ENCODE results near the gene BTBD16.

The BTBD16 gene

DNA sequence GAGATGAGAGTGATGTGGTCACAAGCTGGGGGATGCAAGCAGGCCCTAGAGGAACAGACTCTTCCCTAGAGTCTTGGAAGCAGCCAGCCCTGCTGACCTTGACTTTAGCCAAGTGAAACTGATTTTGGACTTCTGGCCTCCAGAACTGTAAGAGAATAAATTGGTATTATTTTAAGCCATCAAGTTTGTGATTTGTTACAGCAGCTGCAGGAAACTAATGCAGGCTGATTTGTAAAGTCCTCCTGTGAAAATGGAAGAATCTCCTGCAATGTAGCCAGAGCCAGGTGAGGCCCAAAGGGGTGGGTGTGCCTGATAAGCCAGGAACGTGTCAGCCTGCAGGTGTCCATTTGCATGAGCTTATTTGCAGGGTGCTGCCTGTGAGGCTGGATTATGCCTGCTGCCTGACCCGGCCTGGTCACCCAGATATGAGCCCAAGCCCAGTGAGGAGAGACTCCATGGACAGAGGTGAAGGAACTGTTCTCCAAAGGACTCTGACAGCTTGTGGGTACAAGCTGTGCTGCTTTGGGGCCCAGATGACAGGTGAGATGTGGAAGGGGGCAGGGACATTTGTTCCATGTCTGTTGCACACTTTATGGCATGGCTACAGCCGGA, 78.8 kb downstream of the BTBD16 start:
- H3K27ac Mint-ChIP-seq = no peak overlapping the region
- intact Hi-C loops (cut with micrococcal nuclease) = no loop called here
- H3K4me3 Mint-ChIP-seq = no peak overlapping the region
- H3K36me3 Mint-ChIP-seq (ENCODE audit: low read depth) = no peaks in the 10 kb centered on the region
- peaks cover 11% of the 10 kb centered on the region for H3K27me3 Mint-ChIP-seq
- H3K9me3 Mint-ChIP-seq = no peaks in the 10 kb centered on the region
- H3K4me1 Mint-ChIP-seq (ENCODE audit: low read depth) = no peaks in the 10 kb centered on the region

DNA sequence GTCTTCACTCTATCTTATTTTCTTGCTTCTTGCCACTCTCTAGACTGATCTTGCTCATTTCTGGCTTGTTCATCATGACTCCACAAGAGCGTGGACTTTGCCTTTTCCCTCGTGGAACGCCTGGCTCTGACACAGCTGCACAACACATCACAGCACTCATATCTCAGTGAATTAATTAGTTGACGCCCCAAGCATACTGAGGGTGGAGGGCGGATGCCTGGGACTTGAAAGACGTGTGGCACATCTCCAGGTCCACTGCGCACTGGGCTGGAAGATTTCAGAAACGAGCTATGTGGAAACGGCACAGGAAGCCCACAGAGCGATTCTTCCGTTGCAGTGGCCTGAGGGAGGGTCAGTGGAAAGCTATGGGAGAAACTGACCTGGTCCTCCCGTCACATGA, 79.8 kb downstream of the BTBD16 start:
- intact Hi-C loops (cut with micrococcal nuclease) = no loop called here
- peaks cover 11% of the 10 kb centered on the region for H3K27me3 Mint-ChIP-seq
- no peak overlapping the region for H3K4me3 Mint-ChIP-seq
- no peaks in the 10 kb centered on the region for H3K36me3 Mint-ChIP-seq (ENCODE audit: low read depth)
- no peak overlapping the region for H3K27ac Mint-ChIP-seq
- no peaks in the 10 kb centered on the region for H3K9me3 Mint-ChIP-seq
- H3K4me1 Mint-ChIP-seq (ENCODE audit: low read depth) = no peaks in the 10 kb centered on the region

DNA sequence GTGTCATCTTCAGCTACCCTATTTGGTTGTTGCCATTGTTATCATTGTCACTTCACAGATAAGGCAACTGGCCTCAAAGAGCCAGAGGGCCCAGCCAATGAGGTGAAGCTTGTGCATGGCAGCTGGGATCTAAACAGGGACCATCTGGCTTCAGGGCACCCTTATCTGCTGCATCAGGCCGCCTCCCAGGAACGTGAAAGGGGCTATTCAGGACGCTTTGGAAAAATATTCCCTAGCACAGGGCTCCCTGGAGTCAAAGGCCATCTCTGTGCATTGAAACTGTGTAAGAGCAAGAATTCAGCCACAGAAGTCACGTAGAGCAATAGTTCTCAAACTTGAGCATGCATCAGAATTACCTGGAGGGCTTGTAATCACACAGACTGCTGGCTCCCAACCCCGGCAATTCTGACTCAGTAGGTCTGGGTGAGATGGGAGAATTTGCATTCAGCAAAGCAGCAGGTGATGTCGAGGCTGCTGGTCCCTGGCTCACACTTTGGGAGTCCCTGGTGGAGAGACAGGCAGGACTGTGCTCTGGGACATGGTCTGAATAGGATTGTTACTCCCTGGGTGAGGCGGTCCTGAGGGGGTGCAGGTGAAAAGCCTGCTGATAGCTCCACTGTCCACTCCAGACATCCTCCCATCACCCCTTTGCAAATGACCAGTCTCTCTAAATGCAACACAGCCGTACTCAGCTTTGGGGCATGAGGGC, 81.9 kb downstream of the BTBD16 start:
- H3K36me3 Mint-ChIP-seq (ENCODE audit: low read depth) = no peaks in the 10 kb centered on the region
- peaks cover 2% of the 10 kb centered on the region for H3K9me3 Mint-ChIP-seq
- H3K4me1 Mint-ChIP-seq (ENCODE audit: low read depth) = no peaks in the 10 kb centered on the region
- peaks cover 11% of the 10 kb centered on the region for H3K27me3 Mint-ChIP-seq
- H3K27ac Mint-ChIP-seq = no peak overlapping the region
- intact Hi-C loops (cut with micrococcal nuclease) = no loop called here
- H3K4me3 Mint-ChIP-seq = no peak overlapping the region

DNA sequence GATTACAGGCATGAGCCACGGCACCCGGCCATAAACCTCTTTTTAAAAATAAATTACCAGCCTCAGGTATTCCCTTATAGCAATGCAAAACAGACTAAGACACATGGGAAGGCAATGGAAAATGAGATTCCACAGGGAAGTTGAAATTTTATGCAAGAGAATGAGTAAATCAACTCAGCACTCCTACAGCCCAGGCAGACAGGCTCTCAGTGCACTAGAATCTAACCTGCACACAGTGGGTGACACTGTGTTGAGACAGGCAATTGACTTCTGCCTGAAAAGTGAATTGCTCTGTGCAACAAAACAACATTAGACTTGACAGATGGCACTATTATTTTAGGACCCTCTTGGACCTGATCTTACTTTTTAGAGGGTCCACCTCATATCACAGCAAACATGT, 83.3 kb downstream of the BTBD16 start:
- intact Hi-C loops (cut with micrococcal nuclease) = no loop called here
- Mint-ChIP-seq H3K9me3 (peaks cover 11% of the 10 kb centered on the region), H3K4me1 (ENCODE audit: low read depth) (no peaks in the 10 kb centered on the region), H3K27me3 (peaks cover 17% of the 10 kb centered on the region), H3K4me3 (no peak overlapping the region), H3K27ac (no peak overlapping the region), H3K36me3 (ENCODE audit: low read depth) (no peaks in the 10 kb centered on the region)

DNA sequence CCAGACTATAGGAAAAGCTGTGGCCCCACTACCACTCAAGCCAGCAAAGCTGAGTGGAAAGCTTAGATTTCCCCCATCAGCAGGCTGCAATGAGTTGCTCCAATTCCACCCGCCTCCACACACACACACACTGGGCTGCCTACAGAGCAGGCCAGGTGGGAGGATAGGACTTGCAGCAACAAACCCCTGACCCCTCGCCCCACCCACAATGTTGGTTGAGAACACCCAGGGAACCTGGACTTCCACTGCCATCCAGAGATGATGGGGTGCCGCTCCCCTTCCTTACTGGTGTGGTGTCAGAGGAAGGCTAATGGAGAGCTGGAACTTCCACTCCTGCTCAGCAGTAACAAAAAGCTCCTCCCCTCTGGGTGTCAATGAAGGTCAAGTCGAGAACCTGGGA, 86.6 kb downstream of the BTBD16 start:
- no peak overlapping the region for H3K4me3 Mint-ChIP-seq
- H3K4me1 Mint-ChIP-seq (ENCODE audit: low read depth) = no peaks in the 10 kb centered on the region
- H3K9me3 Mint-ChIP-seq = peaks cover 11% of the 10 kb centered on the region
- no peaks in the 10 kb centered on the region for H3K36me3 Mint-ChIP-seq (ENCODE audit: low read depth)
- peaks cover 19% of the 10 kb centered on the region for H3K27me3 Mint-ChIP-seq
- H3K27ac Mint-ChIP-seq = no peak overlapping the region
- intact Hi-C loops (cut with micrococcal nuclease) = no loop called here

DNA sequence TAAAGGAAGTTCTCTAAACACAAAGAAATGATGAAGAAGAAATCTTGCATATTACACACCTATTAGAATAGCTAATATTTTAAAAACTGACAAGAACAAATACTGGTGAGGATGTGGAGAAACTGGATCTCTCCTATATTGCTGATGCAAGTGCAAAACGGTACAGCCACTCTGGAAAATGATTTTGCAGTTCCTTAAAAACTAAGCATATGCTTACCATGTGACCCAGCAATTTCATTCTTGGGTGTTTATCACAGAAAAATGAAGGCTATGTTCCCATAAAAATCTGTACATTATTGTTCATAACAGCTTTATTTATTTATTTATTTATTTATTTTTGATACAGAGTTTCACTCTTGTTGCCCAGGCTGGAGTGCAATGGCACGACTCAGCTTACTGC, 88.5 kb downstream of the BTBD16 start:
- Mint-ChIP-seq H3K27me3 (peaks cover 21% of the 10 kb centered on the region), H3K36me3 (ENCODE audit: low read depth) (no peaks in the 10 kb centered on the region), H3K9me3 (peaks cover 11% of the 10 kb centered on the region), H3K4me1 (ENCODE audit: low read depth) (no peaks in the 10 kb centered on the region), H3K27ac (no peak overlapping the region), H3K4me3 (no peak overlapping the region)
- intact Hi-C loops (cut with micrococcal nuclease) = no loop called here

DNA sequence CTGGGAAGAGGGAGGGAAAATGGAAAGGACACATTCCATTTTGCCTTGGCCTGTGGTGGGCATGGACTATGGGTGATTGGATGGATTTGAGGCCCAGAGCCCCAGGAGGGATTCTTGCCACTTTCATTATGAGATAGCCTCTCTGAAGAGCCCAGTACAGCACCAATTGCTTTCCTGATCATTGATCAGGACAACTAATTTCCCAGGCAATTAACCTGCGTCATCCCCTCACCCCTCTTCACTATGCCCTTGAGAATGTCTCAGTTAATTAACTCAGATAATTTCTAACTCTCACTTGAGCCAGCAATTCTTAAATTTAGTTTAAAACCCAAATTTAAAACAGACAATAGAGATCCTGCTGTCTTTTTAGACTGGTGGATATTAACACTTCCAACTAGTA, 90.0 kb downstream of the BTBD16 start:
- no peaks in the 10 kb centered on the region for H3K4me1 Mint-ChIP-seq (ENCODE audit: low read depth)
- no peak overlapping the region for H3K4me3 Mint-ChIP-seq
- H3K36me3 Mint-ChIP-seq (ENCODE audit: low read depth) = no peaks in the 10 kb centered on the region
- H3K27ac Mint-ChIP-seq = no peak overlapping the region
- intact Hi-C loops (cut with micrococcal nuclease) = no loop called here
- peaks cover 27% of the 10 kb centered on the region for H3K27me3 Mint-ChIP-seq
- H3K9me3 Mint-ChIP-seq = peaks cover 11% of the 10 kb centered on the region

DNA sequence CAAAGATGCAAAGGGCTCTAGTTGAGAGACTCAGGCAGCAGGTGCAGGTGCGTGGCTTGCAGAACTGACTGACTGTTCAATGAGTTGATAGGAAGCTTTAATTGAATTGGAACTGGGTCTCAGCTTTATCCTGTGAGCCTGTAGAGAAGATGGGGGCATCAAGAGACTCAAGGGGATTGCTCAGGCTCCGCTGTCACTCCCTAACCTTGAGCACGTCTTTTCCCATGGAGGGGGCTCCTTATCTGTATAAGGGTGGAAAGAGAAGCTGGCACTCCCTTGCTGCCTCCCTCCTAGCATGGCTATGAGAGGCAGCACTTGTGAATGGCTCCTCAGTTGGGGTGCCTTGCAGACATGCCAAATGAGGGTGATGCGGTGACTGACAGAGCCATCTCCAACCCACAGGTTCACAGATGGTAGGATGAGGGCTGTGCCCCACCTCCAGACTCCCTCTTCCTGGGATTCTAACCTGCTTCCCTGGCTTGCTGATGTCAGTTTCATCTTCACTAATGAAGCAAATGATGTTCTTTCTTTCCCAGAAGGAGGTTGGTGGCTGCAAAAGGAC, 91.0 kb downstream of the BTBD16 start:
- Mint-ChIP-seq H3K27ac (no peak overlapping the region), H3K36me3 (ENCODE audit: low read depth) (no peaks in the 10 kb centered on the region), H3K4me1 (ENCODE audit: low read depth) (no peaks in the 10 kb centered on the region)

DNA sequence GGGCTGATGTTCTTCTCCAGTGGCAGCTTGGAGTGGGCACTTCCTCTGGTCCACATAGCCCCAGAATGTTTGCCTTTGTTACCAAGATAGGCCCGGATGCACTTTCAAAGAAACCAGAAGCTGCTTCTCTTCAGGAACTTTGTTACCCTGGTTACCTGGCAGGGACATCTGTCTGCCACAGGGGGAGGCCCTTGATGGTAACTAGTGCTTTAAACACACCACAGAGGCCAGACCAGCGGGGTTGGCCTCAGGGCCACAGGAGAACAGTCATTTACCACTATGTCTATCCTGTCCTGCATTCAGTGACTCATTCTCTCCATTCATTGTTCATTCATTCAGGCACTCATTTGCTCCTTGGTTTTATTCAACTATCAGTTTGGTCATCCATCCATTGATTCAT, 91.5 kb downstream of the BTBD16 start:
- H3K9me3 Mint-ChIP-seq = peaks cover 11% of the 10 kb centered on the region
- no peak overlapping the region for H3K27ac Mint-ChIP-seq
- no peaks in the 10 kb centered on the region for H3K4me1 Mint-ChIP-seq (ENCODE audit: low read depth)
- intact Hi-C loops (cut with micrococcal nuclease) = no loop called here
- H3K27me3 Mint-ChIP-seq = peaks cover 32% of the 10 kb centered on the region
- H3K4me3 Mint-ChIP-seq = no peak overlapping the region
- H3K36me3 Mint-ChIP-seq (ENCODE audit: low read depth) = no peaks in the 10 kb centered on the region

More for the DNA sequence above, 91.0 kb downstream of the BTBD16 start:
- intact Hi-C loops (cut with micrococcal nuclease) = no loop called here
- Mint-ChIP-seq H3K27me3 (peaks cover 30% of the 10 kb centered on the region), H3K9me3 (peaks cover 11% of the 10 kb centered on the region), H3K4me3 (no peak overlapping the region)

DNA sequence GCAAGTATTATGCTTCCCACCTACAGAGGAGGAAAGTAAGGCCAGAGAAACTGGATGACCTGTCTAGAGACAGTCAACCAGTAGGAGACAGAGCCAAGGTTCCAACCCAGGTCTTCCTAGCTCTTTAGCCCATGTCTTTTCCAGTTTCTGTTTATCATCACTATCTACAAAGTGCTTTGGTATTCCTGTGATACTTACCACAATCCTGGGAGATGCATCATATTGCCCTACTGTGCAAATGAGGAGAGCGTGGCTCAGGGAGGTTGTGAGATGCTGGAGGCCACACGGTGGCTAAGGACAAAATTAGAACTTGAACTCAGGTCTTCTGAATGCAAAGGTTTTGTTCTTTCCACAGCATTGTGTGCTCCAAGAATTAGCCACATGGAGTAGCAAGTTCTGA, 92.2 kb downstream of the BTBD16 start:
- Mint-ChIP-seq H3K4me3 (no peak overlapping the region), H3K27me3 (peaks cover 37% of the 10 kb centered on the region), H3K4me1 (ENCODE audit: low read depth) (no peaks in the 10 kb centered on the region), H3K36me3 (ENCODE audit: low read depth) (no peaks in the 10 kb centered on the region), H3K27ac (no peak overlapping the region), H3K9me3 (peaks cover 6% of the 10 kb centered on the region)
- intact Hi-C loops (cut with micrococcal nuclease) = no loop called here

DNA sequence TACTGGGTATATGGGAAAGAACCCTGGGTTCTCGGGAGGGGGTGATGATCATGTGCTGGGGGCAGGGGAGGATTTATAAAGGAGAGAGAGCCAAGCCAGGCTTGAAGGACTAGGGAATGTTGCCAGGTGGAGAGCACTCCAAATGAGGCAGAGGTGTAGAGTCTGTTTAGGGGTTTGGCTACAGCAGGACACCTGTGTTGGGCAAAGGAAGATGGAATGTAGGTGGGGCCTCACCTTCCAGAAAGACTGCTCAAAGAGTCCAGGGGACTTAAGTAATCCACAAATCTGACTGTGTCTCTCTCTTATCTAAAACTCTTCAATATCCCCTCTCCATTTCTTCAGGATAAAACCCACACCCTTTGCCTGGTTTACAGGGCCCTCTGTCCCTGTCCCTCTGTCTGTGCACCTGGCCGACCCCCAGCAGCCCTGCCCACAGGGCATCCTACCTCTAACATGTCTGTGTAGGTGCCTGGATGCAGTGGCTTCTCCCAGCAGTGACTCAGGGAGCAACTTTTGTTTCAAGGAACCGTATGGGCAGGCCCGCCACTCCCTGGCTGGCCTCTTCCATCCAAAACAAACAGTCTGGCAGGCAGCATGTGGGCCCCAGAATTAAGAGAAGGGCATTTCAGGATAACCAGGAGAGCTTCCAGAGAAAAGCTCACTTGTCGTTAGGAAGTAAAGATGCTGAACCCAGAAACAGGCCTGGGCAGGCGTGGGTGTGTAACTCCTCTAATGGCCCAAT, 92.8 kb downstream of the BTBD16 start:
- Mint-ChIP-seq H3K27ac (no peak overlapping the region), H3K9me3 (no peaks in the 10 kb centered on the region), H3K27me3 (peaks cover 37% of the 10 kb centered on the region), H3K36me3 (ENCODE audit: low read depth) (no peaks in the 10 kb centered on the region), H3K4me1 (ENCODE audit: low read depth) (no peaks in the 10 kb centered on the region), H3K4me3 (no peak overlapping the region)
- intact Hi-C loops (cut with micrococcal nuclease) = no loop called here

DNA sequence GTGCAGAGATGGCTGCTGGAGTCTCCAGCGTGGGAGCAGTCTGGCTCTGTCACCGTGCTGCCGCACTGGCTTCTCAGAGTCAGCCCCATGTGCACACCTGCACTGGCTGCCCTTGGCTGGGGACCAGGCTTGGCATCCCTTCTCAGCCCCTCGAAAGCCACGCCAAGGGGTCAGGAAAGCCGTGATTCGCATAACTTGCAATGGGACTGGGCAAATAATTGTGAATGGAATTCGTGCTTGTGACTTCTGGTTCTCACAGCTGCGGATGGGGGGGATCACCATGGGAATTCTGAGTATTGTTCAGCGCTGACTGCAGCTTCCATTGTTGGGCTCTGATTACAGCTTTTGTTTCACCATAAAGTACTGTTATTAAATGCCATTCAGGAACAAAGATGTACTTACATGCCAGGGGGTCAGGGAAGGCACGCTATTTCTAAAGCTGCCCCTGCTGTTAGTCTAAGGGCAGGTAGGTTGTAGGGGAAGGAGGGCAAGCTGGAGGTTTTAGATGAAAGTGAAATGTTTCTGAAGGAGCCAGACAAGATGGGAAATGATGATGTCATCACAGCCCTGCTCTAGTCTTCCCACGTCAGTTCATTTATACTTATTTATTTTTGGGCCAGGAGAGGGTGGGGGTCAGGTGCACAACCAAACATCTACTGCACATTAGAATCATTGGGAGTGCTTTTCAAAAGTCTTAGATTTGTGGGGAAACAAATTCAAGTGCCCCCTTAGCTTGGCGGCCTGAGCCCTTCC, 97.6 kb downstream of the BTBD16 start:
- H3K4me1 Mint-ChIP-seq (ENCODE audit: low read depth) = peaks cover 3% of the 10 kb centered on the region
- H3K9me3 Mint-ChIP-seq = no peaks in the 10 kb centered on the region
- intact Hi-C loops (cut with micrococcal nuclease) = no loop called here
- H3K27ac Mint-ChIP-seq = no peak overlapping the region
- H3K4me3 Mint-ChIP-seq = no peak overlapping the region
- H3K36me3 Mint-ChIP-seq (ENCODE audit: low read depth) = no peaks in the 10 kb centered on the region
- H3K27me3 Mint-ChIP-seq = peaks cover 61% of the 10 kb centered on the region

DNA sequence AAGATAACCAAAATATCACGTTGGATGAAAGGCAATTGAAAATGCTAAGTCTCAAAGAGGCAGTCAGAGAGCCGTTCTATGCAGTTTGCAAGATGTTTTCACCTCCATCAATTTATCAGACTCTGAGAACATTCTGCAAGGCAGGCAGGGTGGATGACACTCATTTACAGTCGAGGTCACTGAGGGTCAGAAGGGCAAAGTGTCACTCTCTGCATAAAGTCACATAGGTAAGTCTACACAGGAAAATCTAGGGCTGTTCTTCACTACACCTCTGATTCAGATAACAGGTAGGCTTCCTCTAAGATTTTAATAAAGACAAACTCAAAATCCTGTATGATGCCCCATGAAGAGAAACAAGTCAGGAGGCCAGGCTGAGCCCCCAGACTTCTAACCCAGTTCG, 102.0 kb downstream of the BTBD16 start:
- peaks cover 9% of the 10 kb centered on the region for H3K4me1 Mint-ChIP-seq (ENCODE audit: low read depth)
- intact Hi-C loops (cut with micrococcal nuclease) = loop anchor here (5.0 kb wide), 1 partner anchor 779 kb away; the partner anchor contains the start of gene BUB3
- no peaks in the 10 kb centered on the region for H3K9me3 Mint-ChIP-seq
- no peak overlapping the region for H3K27ac Mint-ChIP-seq
- no peak overlapping the region for H3K4me3 Mint-ChIP-seq
- H3K36me3 Mint-ChIP-seq (ENCODE audit: low read depth) = no peaks in the 10 kb centered on the region
- peaks cover 62% of the 10 kb centered on the region for H3K27me3 Mint-ChIP-seq

All from dendritic cell treated with granulocyte-macrophage colony-stimulating factor and Interleukin-4, amounts not matched to agents 40 ng/mL and 50 ng/mL, for 4 days (primary cell).